Stimulated activated memory B cell treated with anti-CD40 and anti-IgM and Interleukin-4, amounts not matched to agents 10 μg/mL and 1 μg/mL and 100 μg/mL, for 72 hours (primary cell): ENCODE data around the gene MAP2K3.
A peak's percentile ranks its signal among the peaks of the same experiment; 100 is the strongest.
"Not testable (repeated sequence)": the region's sequence is repeated elsewhere in the genome, so short reads cannot be mapped to it uniquely, and the experiment has no call there.

Experiments used
- ATAC-seq: fragments of 150-1000 bp; cut with Tn5 transposase; 2 replicates; pipeline ENCODE4 v1.10.0; 2021
- H3K27ac Mint-ChIP-seq: one replicate; pipeline ENCODE4 v1.8.0; 2022; ENCODE audit warnings: mild to moderate bottlenecking, mixed read lengths
- H3K27me3 Mint-ChIP-seq: one replicate; pipeline ENCODE4 v1.8.0; 2022; ENCODE audit warnings: mixed read lengths
- H3K36me3 Mint-ChIP-seq: one replicate; pipeline ENCODE4 v1.8.0; 2022; ENCODE audit warnings: mixed read lengths
- H3K4me1 Mint-ChIP-seq: one replicate; pipeline ENCODE4 v1.8.0; 2022; ENCODE audit warnings: mixed read lengths
- H3K4me3 Mint-ChIP-seq: one replicate; pipeline ENCODE4 v1.8.0; 2022; ENCODE audit warnings: mild to moderate bottlenecking, moderate library complexity, mixed read lengths
- H3K9me3 Mint-ChIP-seq: one replicate; pipeline ENCODE4 v1.8.0; 2022; ENCODE audit warnings: mixed read lengths

The MAP2K3 gene

GRCh38 chr17:21349358-21350050 is 65.0 kb downstream of the MAP2K3 start:
- H3K36me3 Mint-ChIP-seq, H3K9me3 Mint-ChIP-seq, H3K4me3 Mint-ChIP-seq, ATAC-seq, H3K27ac Mint-ChIP-seq: not testable (repeated sequence)
- Mint-ChIP-seq H3K27me3 (peaks cover 16% of the 10 kb centered on the region), H3K4me1 (peaks cover 22% of the 10 kb centered on the region)

DNA sequence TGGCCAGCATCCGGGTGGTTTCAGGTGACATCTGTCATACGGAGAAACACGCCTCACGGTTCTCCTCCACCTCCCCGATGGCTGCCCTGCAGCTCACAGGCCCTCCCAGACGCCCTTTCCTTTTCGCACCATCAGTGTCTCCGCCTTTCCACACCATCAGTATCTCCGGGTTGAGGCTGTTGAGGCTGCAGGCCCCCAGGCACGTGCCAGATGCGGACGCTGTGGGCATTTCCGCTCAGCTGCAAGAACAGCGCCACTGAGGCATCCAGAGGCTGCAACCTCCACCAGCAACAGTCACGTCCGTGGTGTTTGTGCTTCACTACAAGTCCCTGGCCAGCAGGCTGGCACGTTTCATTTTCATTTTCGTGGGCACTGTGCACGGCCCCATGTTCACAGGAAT is 66.0 kb downstream of the MAP2K3 start:
- not testable (repeated sequence) for H3K9me3 Mint-ChIP-seq, ATAC-seq, H3K27ac Mint-ChIP-seq, H3K36me3 Mint-ChIP-seq, H3K27me3 Mint-ChIP-seq, H3K4me3 Mint-ChIP-seq
- peaks cover 15% of the 10 kb centered on the region for H3K4me1 Mint-ChIP-seq

DNA sequence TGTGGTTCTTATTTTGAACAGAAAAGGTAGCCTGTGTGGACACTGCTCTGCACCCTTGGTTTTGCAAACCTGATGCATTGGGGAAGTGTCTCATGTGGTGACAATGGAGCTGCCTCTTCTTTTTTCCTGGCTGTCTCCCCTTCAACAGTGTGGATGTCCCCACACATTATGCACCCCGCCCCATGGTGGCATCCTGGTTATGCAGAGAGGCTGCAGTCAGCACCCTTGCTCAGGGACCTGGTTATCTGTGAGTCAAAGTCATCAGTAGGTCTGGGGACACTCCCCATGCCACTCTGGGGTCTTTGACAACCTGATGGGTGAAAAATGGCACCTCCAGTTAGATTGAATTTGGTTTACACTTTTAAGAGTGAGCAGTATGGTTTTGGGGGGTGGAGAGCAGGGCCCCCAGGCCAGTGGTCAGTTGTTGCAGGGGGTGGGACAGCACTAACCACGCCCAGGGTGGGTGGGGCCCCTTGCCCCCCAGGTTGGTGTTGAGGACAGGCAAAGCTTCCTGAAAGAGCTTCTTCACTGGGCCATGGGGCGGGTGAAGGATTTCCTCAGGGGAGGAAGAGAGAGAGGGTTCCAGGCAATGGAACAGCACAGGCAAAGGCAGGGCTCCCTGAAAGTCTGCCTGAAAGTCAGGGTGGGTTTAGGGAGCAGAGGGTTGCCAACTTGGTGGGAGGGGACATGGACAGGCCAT is 67.0 kb downstream of the MAP2K3 start:
- Mint-ChIP-seq H3K9me3 (peaks cover 3% of the 10 kb centered on the region), H3K27ac (no peak overlapping the region), H3K4me3 (no peak overlapping the region), H3K36me3 (no peaks in the 10 kb centered on the region), H3K4me1 (peaks cover 13% of the 10 kb centered on the region), H3K27me3 (peaks cover 12% of the 10 kb centered on the region)
- no peak for ATAC-seq

GRCh38 chr17:21352221-21352980 is 67.9 kb downstream of the MAP2K3 start:
- peaks cover 13% of the 10 kb centered on the region for H3K4me1 Mint-ChIP-seq

GRCh38 chr17:21352981-21353265 is 68.4 kb downstream of the MAP2K3 start:
- no peak for ATAC-seq
- Mint-ChIP-seq H3K4me1 (peaks cover 13% of the 10 kb centered on the region), H3K9me3 (peaks cover 9% of the 10 kb centered on the region), H3K27ac (no peak overlapping the region), H3K36me3 (no peaks in the 10 kb centered on the region), H3K4me3 (no peak overlapping the region), H3K27me3 (peaks cover 22% of the 10 kb centered on the region)

More at GRCh38 chr17:21352221-21352980, 67.9 kb downstream of the MAP2K3 start:
- peaks cover 9% of the 10 kb centered on the region for H3K9me3 Mint-ChIP-seq
- ATAC-seq, result no peak
- peaks cover 21% of the 10 kb centered on the region for H3K27me3 Mint-ChIP-seq
- no peaks in the 10 kb centered on the region for H3K36me3 Mint-ChIP-seq
- H3K27ac Mint-ChIP-seq, result no peak overlapping the region
- no peak overlapping the region for H3K4me3 Mint-ChIP-seq

DNA sequence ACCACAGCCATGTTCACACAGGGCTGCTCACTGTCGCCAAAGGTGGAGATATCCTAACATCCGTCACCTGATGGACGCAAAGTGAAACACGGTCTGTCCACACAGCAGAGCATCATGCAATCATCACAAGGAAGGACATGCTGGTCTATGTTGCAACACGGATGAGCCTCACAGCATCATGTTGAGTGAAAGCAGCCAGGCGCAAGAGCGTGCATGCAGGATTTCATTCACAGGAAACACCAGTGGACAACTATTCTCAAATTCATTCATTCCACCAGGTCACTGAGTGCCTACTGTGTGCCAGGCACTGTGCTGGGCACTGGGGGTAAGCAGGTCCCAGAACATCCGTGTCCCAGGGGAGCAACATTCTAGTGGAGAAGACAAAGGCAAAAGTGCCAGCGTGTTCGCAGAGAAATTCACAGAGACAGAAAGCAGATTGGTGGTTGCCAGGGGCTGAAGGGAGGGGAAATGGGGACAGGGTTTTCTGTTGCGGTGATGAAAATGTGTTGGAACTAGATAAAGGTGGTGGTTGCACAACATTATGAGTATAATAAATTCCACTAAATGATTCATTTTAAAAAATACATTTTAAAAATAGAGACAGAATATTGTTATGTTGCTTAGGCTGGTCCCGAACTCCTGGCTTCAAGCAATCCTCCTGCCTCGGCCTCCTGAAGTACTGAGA is 69.0 kb downstream of the MAP2K3 start:
- Mint-ChIP-seq H3K4me1 (peaks cover 13% of the 10 kb centered on the region), H3K27ac (no peak overlapping the region)

DNA sequence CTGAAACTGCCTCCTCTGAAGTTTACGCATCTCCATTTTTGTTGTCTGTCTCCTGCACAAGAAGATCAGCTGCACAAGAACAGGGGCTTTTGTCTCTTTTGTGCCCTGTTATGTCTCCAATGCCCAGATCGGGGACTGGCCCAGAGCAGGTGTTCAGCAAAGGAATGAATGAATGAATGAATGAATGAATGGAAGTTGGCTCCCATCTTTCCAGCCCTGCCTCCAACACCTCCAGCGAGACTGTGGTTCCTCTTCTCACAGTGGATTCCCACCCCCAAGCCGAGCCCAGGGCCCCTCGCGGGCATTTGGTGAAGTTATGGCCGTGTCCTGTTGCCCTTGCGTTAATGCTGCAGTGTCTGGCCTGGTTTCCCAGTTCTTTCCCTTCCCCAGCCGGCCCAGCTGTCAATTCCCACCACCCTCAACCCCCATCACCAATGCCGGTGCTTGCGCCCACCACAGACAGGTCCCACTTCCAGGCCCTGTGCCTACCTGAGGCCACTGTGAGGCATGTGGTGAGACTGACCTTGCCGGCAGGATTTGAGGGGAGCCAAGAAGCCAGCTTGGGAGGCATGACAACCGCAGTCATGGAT is 70.4 kb downstream of the MAP2K3 start:
- Mint-ChIP-seq H3K9me3 (peaks cover 9% of the 10 kb centered on the region), H3K27me3 (peaks cover 22% of the 10 kb centered on the region), H3K36me3 (no peaks in the 10 kb centered on the region), H3K4me1 (peaks cover under 1% of the 10 kb centered on the region), H3K4me3 (no peak overlapping the region), H3K27ac (no peak overlapping the region)
- no peak for ATAC-seq

More for the DNA sequence above, 69.0 kb downstream of the MAP2K3 start:
- no peak for ATAC-seq
- Mint-ChIP-seq H3K27me3 (peaks cover 22% of the 10 kb centered on the region), H3K9me3 (peaks cover 9% of the 10 kb centered on the region), H3K4me3 (no peak overlapping the region), H3K36me3 (no peaks in the 10 kb centered on the region)

DNA sequence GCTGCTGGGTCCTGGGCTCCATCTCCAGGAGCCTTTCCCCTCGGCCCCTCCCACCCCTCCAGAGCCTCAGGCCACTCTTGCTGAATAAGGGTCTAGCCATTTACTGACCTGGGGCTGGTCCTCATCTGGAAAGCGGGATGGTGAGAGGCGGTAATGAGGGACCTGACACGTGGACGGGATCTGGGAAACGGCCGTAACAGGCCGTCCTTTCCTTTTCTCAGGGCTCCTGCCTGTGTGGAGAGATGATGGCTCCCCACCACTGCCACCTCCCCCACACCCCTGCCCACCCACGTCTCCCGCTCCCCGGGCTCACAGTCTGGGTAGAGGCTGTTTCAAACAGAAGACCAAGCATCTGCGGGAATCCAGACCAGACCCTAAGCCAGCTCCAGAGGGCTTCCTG is 71.1 kb downstream of the MAP2K3 start:
- no peak overlapping the region for H3K4me3 Mint-ChIP-seq
- no peaks in the 10 kb centered on the region for H3K36me3 Mint-ChIP-seq
- H3K27me3 Mint-ChIP-seq, result peaks cover 22% of the 10 kb centered on the region
- no peak for ATAC-seq
- no peak overlapping the region for H3K27ac Mint-ChIP-seq
- H3K4me1 Mint-ChIP-seq, result no peaks in the 10 kb centered on the region
- peaks cover 9% of the 10 kb centered on the region for H3K9me3 Mint-ChIP-seq

- Mint-ChIP-seq H3K4me3 (no peak overlapping the region), H3K27me3 (peaks cover 18% of the 10 kb centered on the region), H3K27ac (no peak overlapping the region), H3K36me3 (no peaks in the 10 kb centered on the region), H3K4me1 (no peaks in the 10 kb centered on the region), H3K9me3 (peaks cover 9% of the 10 kb centered on the region)
- ATAC-seq, result no peak
Observed at GRCh38 chr17:21356537-21357127, 72.1 kb downstream of the MAP2K3 start.

DNA sequence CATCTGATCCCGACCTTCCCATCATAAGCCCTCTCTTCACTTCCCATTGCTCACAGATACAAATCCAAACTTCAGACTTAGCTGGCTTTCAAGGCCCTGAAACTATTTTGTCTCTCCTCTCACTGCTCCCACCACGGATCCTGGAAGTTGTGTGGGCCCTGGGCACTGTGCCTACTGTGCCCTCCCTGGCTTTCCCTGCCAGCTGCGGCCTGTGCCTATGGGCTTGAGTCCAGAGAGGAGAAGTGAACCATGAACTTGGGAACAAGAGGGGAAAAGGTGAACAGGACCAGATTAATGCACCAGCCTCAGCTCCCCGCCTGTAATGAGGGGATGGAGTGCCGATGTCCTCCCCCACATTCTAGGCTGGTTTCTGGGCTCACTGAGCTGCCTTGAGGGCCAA is 72.8 kb downstream of the MAP2K3 start:
- no peak overlapping the region for H3K4me3 Mint-ChIP-seq
- ATAC-seq, result no peak
- H3K36me3 Mint-ChIP-seq, result no peaks in the 10 kb centered on the region
- H3K9me3 Mint-ChIP-seq, result peaks cover 9% of the 10 kb centered on the region
- H3K27ac Mint-ChIP-seq, result no peak overlapping the region
- H3K4me1 Mint-ChIP-seq, result no peaks in the 10 kb centered on the region
- peaks cover 14% of the 10 kb centered on the region for H3K27me3 Mint-ChIP-seq

DNA sequence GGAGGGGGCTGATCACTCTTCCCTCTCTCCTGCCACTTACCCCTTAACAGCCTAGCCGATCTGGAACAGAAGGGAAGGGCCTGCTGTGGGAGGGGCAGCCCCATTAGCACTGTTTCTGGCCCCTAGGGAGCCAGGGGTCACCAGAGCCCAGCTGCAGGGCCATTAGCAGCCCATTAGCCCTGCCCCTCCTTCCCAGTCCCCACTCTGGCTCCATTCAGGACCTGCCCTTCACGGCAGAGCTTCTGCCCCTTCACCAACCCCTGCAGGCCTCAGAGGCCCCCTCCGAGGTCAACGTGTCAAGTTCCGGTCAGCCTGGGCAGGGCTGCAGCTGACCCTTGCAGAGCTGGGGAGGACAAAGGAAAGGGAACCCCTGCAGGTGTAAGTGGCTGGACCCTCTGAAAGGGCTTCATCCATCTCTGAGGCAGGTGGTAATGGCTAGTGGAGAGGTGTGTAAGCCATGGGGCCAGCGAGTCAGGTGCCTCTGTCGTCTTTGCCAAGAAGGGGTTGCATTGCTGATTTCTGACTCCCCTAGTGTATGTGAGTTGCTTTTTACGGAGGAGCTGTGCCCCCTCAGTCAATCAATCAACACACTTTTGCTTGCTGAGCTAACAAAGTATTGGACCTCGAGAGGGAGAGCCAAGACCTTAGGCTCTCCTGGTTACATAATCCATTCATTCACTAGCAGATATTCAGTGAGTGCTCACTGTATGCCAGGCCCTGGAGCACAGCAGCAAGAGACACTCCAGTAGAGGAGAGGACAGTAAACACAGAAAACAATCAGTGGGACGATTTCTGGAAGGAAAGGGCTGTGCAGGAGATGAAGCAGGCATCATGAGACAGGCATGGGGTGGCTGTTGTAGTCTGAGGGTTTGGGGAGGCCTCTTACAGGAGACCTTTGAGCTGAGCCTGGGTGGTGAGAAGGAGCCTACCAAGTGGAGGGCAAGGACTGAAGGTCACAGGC is 73.5 kb downstream of the MAP2K3 start:
- no peaks in the 10 kb centered on the region for H3K4me1 Mint-ChIP-seq
- H3K9me3 Mint-ChIP-seq, result peaks cover 9% of the 10 kb centered on the region
- H3K27ac Mint-ChIP-seq, result no peak overlapping the region
- no peak for ATAC-seq
- no peak overlapping the region for H3K4me3 Mint-ChIP-seq
- H3K36me3 Mint-ChIP-seq, result no peaks in the 10 kb centered on the region
- peaks cover 14% of the 10 kb centered on the region for H3K27me3 Mint-ChIP-seq

- Mint-ChIP-seq H3K27ac (no peak overlapping the region), H3K27me3 (peaks cover 14% of the 10 kb centered on the region), H3K4me1 (no peaks in the 10 kb centered on the region)
Observed at GRCh38 chr17:21358682-21359482, 74.4 kb downstream of the MAP2K3 start.

GRCh38 chr17:21359483-21359840 is 75.0 kb downstream of the MAP2K3 start:
- Mint-ChIP-seq H3K27ac (no peak overlapping the region), H3K4me1 (no peaks in the 10 kb centered on the region), H3K9me3 (peaks cover 9% of the 10 kb centered on the region), H3K4me3 (no peak overlapping the region), H3K36me3 (no peaks in the 10 kb centered on the region), H3K27me3 (peaks cover 14% of the 10 kb centered on the region)
- no peak for ATAC-seq

More at GRCh38 chr17:21358682-21359482, 74.4 kb downstream of the MAP2K3 start:
- Mint-ChIP-seq H3K4me3 (no peak overlapping the region), H3K36me3 (no peaks in the 10 kb centered on the region), H3K9me3 (peaks cover 9% of the 10 kb centered on the region)
- ATAC-seq, result peak; percentile 11
